ENCODE measurements around the gene SIGLEC5.

GRCh38 chr19:51592521-51592920 is 37.7 kb downstream of the SIGLEC5 start:
- no peak for TF ChIP-seq POLR2A (IDR thresholded peaks at IDR 0.05)
- TF ChIP-seq, protein P1, sequence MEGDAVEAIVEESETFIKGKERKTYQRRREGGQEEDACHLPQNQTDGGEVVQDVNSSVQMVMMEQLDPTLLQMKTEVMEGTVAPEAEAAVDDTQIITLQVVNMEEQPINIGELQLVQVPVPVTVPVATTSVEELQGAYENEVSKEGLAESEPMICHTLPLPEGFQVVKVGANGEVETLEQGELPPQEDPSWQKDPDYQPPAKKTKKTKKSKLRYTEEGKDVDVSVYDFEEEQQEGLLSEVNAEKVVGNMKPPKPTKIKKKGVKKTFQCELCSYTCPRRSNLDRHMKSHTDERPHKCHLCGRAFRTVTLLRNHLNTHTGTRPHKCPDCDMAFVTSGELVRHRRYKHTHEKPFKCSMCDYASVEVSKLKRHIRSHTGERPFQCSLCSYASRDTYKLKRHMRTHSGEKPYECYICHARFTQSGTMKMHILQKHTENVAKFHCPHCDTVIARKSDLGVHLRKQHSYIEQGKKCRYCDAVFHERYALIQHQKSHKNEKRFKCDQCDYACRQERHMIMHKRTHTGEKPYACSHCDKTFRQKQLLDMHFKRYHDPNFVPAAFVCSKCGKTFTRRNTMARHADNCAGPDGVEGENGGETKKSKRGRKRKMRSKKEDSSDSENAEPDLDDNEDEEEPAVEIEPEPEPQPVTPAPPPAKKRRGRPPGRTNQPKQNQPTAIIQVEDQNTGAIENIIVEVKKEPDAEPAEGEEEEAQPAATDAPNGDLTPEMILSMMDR (IDR thresholded peaks at IDR 0.05 in 8 of 11, conservative IDR thresholded peaks at IDR 0.05 in 3 of 11): no peak

Measured in spleen (tissue), 7 donors.